GM19438 (cell line): ENCODE results near the gene PLAGL1.
"Not testable (repeated sequence)": the region's sequence is repeated elsewhere in the genome, so short reads cannot be mapped to it uniquely, and the experiment has no call there.

ENCODE experiments used
- ATAC-seq: cut with Tn5 transposase; IDR thresholded peaks from one replicate; pipeline ENCODE4 v1.9.1; 2021; ENCODE audit warnings: low read depth; ENCODE audit not compliant: unreplicated experiment

Gene PLAGL1

GRCh38 chr6:144008120-144008811, at the start of gene PLAGL1:
TSS of gene PLAGL1 (minus strand) at chr6:144008259. CDS start at chr6:143948136, 60,123 bp downstream.
- peak; percentile 74 for ATAC-seq

GRCh38 chr6:144055121-144055931, 47.3 kb upstream of the PLAGL1 start:
- peak; percentile 77 for ATAC-seq

- ATAC-seq: no peak
Measured at GRCh38 chr6:144053601-144054000, 45.5 kb upstream of the PLAGL1 start.

GRCh38 chr6:144052488-144052887, 44.4 kb upstream of the PLAGL1 start:
- ATAC-seq: no peak

- ATAC-seq: no peak
Measured at GRCh38 chr6:144049386-144049785, 41.3 kb upstream of the PLAGL1 start.

- no peak for ATAC-seq
Measured at GRCh38 chr6:144047688-144048087, 39.6 kb upstream of the PLAGL1 start.

GRCh38 chr6:144046672-144047071, 38.6 kb upstream of the PLAGL1 start:
- not testable (repeated sequence) for ATAC-seq

GRCh38 chr6:144044989-144045388, 36.9 kb upstream of the PLAGL1 start:
- ATAC-seq: not testable (repeated sequence)

- peak; percentile 3 for ATAC-seq
Measured at GRCh38 chr6:144036835-144037195, 28.8 kb upstream of the PLAGL1 start.

- ATAC-seq: peak; percentile 77
Measured at GRCh38 chr6:144036064-144036834, 28.2 kb upstream of the PLAGL1 start.

GRCh38 chr6:144035416-144035815, 27.4 kb upstream of the PLAGL1 start:
- no peak for ATAC-seq

- no peak for ATAC-seq
Measured at GRCh38 chr6:144033816-144034735, 26.0 kb upstream of the PLAGL1 start.

- ATAC-seq: no peak
Measured at GRCh38 chr6:144029452-144029851, 21.4 kb upstream of the PLAGL1 start.

GRCh38 chr6:144027932-144028587, 20.0 kb upstream of the PLAGL1 start:
- ATAC-seq: peak; percentile 69

GRCh38 chr6:144023216-144023615, 15.2 kb upstream of the PLAGL1 start:
- no peak for ATAC-seq

- no peak for ATAC-seq
Measured at GRCh38 chr6:144019929-144020328, 11.9 kb upstream of the PLAGL1 start.

GRCh38 chr6:144017166-144018094, 9.4 kb upstream of the PLAGL1 start:
- ATAC-seq: no peak

GRCh38 chr6:144013486-144013909, 5.4 kb upstream of the PLAGL1 start:
- ATAC-seq: no peak
